ENCODE data around the gene GSTM1.
"Not testable (repeated sequence)": the region's sequence is repeated elsewhere in the genome, so short reads cannot be mapped to it uniquely, and the experiment has no call there.

GSTM1 gene

DNA sequence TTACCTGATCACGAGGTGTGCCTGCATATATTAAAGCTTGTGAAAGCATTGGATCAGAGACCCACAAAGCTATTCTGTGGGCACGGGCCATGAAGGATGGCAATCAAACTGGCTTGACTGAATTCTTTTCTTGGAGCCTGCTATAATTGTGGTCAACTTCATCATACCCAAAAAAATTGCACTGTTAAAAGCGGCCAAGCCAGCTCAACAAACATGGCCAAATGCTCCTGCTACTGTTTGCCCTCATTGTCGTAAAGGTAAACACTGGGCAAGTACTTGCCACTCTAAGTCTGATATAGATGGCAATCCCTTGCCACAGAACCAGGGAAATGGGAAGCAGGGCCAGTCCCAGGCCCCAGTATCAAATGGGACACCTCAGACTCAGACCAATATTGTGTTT, 17.8 kb downstream of the GSTM1 start:
- DNase-seq = no peak

DNA sequence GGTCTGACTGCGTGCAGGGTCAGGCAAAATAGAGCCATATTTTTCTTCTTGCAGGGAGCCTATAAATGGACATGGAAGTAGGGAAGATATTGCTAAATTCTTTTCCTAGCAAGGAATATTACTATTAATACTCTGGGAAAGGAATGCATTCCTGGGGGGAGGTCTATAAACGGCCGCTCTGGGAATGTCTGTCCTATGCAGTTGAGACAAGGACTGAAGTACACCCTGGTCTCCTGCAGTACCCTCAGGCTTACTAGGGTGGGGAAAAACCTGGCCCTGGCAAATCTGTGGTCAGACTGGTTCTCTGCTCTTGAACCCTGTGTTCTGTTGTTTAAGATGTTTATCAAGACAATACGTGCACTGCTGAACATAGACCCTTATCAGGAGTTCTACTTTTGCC, 21.3 kb downstream of the GSTM1 start:
- not testable (repeated sequence) for DNase-seq

GRCh38 chr1:109709822-109710221, 22.2 kb downstream of the GSTM1 start:
- DNase-seq = not testable (repeated sequence)

DNA sequence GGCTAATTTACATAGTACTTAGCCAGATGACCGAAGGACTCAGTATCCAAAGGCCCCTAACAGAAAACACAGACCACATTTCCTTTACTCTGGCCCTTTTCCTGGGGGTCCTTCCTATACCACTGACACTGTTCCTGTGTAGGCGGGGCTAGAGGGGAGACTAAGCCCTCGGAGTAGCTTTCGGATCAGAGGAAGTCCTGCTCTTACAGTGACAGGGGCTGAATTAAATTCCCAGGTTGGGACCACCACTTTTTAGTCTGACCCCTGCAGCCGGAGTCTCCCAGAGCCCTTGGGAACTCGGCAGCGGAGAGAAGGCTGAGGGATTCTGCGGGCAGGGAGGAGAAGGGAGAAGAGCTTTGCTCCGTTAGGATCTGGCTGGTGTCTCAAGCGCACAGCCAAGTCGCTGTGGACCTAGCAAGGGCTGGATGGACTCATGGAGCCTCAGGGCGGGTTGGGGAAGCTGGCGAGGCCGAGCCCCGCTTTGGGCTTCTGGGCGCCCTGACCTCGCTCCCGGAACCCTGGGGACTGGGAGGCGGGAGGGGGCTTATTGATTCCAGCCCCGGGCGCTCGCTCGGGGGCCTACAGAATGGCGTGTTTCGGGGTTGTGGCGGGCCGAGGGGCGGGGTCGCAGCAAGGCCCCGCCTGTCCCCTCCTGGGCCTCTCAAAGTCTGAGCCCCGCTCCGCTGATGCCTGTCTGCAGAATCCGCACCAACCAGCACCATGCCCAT, 24.1 kb downstream of the GSTM1 start, which contains the start of gene GSTM5:
GSTM5 (plus strand) TSS at position 659 of the 728 bp plus-strand sequence; CDS start at position 721, 62 bp downstream.
- not testable (repeated sequence) for DNase-seq

DNA sequence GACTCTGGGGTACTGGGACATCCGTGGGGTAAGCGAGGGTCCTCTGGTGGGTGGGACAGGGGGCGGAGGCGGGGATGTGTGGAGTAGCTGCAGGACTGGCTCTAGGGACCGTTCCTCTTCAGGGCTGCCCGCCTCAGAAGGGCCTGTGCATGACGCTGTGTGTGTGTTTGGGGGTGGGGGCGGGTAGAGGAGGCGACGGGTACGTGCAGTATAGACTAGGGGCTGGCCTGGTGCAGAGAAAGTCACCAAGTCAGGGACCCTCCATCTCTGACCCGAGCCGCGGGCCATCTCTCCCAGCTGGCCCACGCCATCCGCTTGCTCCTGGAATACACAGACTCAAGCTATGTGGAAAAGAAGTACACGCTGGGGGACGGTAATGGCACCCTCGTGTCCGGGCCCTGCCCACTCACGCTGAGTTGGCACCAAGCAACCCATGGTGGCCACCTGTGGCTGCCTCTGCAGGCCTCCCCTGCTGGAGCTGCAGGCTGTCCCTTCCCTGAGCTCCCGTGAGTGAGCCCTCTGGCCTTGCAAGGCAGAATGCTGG, 24.8 kb downstream of the GSTM1 start:
- DNase-seq = no peak

GRCh38 chr1:109713636-109714035, 26.0 kb downstream of the GSTM1 start:
- no peak for DNase-seq

DNA sequence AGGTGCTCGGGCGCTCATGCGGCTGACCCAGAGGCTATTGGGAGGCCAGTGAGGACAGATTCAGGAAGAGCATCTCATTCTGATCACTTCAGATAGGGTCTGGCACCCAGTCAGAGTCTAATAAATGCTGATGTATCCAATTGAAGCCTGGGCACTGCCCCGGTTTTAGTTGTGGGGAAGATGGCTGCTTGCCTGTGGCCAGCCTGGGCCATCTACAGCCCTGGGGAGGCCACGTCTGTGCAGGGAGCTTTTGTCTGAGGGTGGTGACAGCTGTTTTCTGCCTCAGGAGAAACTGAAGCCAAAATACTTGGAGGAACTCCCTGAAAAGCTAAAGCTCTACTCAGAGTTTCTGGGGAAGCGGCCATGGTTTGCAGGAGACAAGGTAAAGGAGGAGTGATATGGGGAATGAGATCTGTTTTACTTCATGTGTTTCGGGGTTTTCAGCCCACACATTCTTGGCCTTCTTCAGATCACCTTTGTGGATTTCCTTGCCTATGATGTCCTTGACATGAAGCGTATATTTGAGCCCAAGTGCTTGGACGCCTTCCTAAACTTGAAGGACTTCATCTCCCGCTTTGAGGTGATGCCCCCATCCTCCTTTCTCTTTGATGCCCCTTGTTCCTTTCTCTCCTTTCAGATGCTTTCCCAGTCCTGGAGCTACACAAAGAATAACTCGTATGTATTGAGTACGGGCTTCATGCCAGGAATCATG, 27.2 kb downstream of the GSTM1 start:
- no peak for DNase-seq

GRCh38 chr1:109716121-109716520, 28.5 kb downstream of the GSTM1 start:
- no peak for DNase-seq

- DNase-seq = no peak
Observed at GRCh38 chr1:109716570-109717090, 29.0 kb downstream of the GSTM1 start.

- no peak for DNase-seq
Observed at GRCh38 chr1:109717729-109718128, 30.1 kb downstream of the GSTM1 start.

DNA sequence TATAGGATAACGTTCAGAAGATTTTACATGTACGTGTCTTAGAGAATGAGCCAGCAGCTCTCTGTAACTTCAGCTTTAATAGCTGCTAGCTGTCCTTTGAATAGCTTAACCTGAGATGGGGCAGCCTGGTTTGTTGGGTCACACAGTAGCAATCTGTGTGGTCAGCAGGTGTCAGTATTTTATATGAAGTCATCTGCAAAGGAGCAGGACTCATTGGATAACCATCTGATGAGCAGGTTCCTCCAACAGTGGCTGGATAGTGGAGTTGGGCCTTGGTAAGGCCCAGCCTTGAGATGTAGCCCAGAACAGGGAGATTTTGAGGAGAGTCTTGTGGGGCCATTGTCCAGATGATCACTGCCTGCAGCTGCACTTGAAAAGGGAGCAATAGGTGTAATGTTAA, 30.9 kb downstream of the GSTM1 start:
- no peak for DNase-seq

DNA sequence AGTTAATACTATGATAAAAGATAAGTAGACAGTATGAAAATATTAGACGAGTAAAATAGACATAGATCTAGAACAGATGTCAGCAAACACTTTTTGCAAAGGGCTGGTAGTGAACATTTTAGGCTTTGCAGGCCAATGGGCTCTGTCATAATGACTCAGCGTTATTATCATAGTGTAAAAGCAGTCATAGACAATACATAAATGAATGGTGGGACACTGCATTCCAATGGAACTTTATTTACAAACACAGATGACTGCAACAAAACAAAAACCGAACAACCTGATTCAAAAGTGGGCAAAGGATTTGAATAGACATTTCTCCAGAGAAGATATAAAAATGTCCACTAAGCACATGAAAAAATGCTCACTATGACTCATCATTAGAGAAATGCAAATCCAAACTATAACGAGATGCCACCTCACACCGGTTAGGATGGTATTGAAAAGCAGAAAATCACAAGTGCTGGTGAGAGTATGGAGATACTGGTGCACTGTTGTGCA, 31.8 kb downstream of the GSTM1 start:
- DNase-seq = no peak

GRCh38 chr1:109721042-109721441, 33.4 kb downstream of the GSTM1 start:
- no peak for DNase-seq

GRCh38 chr1:109721971-109722370, 34.4 kb downstream of the GSTM1 start:
- DNase-seq = no peak

DNA sequence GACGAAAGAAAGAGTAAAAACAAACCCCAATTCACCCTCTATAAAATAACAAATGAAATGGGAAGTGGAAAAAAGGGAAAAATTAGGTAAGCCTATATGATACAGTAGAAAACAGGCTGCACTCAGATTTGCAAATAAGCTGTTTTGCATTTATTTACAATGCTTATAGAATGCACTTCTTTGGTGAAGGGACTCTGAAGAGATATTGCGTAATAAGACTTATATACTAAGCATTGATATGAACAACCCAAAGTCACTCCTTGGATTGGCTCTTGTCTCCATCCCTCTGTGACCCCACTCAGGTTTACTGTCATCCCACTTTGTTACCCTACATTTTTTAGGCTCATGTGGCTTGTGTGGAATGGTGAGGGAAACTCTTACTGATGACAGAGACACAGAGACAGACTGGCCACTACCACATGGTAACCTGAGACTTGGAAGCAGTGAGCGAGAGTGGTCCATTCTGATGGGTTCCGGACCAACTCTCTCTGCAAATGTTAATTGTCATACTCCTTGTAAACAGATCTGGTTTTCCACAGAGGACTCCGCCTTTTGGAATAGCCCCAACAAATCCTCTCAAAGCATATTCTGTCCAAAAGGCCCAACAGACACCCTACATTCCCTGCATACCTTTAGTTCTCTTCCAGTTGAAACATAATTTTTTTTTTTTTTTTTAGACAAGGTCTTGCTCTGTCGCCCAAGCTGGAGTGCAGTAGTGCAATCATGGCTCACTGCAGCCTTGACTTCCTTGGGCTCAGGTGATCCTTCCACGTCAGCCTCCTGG, 35.5 kb downstream of the GSTM1 start:
- no peak for DNase-seq

DNA sequence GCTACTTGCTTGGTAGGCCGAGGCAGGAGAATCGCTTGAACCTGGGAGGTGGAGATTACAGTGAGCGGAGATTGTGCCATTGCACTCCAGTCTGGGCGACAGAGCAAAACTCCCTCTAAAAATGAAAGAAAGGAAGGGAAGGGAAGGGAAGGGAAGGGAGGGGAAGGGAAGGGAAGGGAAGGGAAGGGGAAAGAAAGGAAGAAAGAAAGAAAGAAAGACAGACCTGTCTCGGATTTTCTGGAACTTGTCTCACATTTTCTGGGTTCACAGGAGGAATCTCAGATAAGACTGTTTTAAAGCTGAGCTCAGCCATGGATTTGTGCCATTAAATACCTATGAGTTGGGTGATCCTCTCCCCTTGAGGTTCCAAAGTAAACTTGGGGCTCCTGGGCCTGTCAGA, 37.3 kb downstream of the GSTM1 start:
- no peak for DNase-seq

- DNase-seq = no peak
Observed at GRCh38 chr1:109725510-109725909, 37.9 kb downstream of the GSTM1 start.

- DNase-seq = no peak
Observed at GRCh38 chr1:109726007-109726406, 38.4 kb downstream of the GSTM1 start.

- DNase-seq = no peak
Observed at GRCh38 chr1:109726728-109727373, 39.2 kb downstream of the GSTM1 start.

DNA sequence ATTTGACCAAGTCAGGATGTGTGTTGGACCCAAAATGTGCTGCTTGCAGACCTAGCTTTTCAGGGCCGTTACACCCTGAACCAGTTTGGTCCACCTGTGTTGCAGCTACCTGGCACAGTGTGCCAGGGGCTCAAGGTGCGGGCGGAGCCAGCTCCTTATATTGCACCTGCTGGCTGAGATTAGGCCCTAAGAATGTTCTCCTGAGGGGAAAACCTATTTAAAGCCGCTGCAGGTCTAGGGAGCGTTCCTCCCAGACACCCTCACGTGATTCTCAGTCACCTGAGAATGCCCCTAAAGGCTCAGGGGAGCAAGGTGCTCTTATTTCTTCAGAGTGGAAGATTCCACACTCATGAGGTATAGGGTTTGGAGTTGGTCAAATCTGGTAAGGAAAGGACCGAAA, 41.3 kb downstream of the GSTM1 start:
- DNase-seq = no peak

GRCh38 chr1:109730666-109731065, 43.0 kb downstream of the GSTM1 start:
- no peak for DNase-seq

DNA sequence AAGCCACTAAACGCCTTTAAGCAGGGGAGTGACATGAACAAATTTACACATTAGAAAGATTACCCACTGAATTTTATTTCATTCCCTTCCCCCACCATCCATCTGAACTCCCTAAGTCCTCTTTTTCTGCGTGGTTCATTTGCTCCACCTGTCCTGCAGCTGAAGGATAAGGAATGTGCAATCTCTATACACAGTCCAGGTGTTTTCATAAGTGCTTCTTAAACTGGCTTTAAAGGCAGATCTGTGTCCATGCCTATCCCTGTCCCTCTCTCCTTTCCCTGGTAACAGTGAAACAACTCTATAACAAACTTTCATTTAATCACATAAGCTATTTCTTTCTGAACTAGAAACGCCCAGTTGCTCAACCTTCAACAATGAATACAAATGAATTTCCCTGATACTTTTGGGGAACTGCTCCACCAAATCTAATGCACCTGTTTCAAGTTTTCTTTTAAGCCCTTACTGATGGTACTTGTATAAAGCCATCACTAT, 44.8 kb downstream of the GSTM1 start:
- DNase-seq = no peak
